ENCODE results near the gene RBFOX1.

RBFOX1 gene

DNA sequence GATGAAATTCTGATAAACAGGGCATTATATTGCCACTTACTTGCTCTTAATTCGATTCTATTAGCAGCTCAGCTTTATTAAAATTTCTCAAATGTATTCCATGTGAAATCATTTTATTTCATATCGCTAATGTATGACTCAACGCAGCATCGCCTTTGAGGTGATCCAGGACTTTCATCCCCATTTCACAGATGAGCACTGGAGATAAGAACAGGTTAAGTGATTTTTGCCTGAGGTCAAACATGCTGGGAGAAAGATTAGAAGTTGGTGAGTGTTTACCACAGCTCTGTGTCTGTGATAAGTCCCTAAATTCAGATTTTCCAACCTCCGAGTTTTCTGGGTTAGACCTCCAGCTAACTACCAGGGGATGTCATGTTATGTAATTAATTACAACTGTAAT lies 43.6 kb downstream of the RBFOX1 start:
- DNase-seq = no peak

DNA sequence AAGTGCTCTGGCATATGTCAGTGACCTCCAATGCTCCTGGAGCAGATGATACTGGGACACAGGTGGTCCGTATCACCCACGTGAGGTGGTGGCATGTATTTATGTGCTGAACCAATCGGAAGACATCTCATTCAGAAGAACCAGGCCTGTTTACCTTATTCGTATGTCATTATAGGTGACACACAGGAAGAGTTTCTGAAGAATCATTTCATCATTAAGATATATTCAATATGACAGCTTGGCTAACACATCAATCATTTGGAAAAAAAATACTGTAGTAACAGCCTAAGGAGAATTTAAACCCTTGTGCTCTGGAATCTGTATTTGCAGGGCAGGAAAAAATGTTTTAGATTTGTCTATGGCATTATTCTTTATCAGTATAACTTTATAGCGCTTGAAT lies 44.6 kb downstream of the RBFOX1 start:
- DNase-seq = no peak

DNA sequence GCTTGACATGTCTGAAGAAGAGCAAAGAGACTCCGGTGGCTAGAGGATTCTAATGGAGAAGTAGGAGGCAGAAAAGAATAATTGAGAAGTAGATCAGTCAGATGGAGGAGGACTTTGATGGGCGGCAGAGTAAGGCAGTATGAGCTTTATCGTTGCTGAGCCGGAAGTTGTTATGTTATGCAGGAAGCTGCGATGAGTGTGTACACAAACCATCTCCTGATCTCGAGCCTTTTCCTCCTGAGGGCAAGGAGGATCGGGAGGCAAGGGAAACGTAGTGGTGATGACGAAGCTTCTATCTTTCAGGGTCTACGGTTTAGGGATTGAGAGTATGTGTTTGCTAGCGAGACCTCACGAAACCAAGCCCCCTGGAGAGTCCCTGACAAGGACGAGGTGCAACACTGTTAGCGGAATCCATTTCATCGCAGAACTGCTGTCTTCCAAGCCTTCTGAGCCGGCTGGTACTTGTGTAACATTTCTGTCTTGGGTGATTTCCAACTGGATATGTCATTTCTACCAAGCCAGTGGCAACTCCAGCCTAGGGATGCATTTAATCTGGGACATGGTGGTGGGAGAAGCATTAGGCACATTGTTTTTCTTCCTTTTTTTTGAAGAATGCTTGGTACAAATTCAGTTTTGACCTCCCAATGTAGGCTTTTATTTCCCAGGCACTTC lies 45.5 kb downstream of the RBFOX1 start:
- no peak for DNase-seq

DNA sequence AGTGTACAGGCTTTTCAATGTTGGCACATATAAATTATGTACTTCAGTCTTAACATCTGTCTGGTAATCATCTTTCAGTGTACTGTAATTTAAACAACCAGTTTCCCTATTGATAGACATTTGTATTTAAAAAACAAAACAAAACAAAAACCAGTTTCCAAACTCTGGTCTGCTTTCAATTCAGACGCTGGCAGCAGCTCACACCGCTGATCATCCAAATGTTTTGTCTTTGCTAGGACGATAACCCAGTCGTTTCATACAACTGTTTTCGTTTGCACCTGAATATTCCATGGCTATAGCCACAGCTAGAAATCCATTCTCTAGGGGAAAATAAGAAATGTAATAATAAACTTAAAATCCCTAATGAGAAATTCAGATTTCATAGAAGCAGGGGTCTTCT lies 47.8 kb downstream of the RBFOX1 start:
- DNase-seq = no peak

DNA sequence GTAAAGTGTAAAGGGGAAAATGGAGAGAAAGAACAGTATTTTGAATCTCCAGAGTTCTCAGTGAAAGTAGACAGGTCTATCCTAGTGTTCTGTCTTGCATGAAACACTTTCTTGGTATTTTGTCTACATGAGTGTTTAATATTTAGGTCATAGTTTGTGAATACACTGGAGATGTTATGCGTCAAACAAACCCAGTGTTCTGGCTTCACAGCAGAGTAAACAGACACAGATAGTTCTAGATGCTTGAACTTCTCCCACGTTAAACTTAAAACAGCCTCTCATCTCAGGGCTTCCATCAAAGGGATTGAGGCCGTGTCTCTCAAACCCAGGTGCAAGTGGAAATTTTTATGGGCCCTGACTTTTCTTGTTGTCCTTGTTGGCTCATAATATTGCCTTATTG lies 48.3 kb downstream of the RBFOX1 start:
- DNase-seq = no peak

DNA sequence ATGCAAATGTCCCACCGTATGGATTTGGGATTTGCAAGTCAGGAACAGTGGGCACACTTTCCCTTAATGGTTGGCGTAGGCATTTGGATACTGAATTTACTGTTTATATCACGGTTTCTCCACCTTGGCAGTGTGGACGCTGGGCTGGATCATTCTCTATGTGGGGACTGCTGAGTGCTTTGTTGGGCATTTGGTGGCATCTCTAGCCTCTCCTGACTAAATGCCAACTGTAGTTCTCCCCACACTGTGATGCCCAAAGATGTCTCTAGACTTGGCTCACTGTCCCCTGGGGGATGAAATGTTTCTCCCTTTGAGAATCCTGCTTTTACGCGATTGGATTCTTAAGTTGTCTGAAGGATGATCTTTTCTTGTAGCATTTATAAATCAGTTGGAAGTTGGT lies 49.0 kb downstream of the RBFOX1 start:
- DNase-seq = no peak

DNA sequence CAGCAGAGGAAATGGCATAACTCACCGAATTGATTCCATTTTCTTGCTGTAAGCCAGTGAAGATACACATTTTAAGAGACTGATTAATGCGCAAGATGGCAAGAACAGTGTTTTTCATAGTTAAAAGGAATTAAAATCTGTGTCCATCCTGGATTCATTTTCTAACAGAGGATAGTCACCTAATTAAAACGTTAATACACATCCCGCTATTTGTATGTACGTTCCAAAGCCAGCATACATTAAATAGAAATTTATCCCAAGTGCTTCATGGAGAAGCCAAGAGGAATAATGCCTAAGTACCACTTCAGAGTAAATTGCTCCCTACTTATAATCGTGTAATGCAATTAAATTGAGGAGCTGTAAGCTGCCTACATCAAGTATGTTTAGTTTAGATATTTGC lies 49.9 kb downstream of the RBFOX1 start:
- DNase-seq = no peak

DNA sequence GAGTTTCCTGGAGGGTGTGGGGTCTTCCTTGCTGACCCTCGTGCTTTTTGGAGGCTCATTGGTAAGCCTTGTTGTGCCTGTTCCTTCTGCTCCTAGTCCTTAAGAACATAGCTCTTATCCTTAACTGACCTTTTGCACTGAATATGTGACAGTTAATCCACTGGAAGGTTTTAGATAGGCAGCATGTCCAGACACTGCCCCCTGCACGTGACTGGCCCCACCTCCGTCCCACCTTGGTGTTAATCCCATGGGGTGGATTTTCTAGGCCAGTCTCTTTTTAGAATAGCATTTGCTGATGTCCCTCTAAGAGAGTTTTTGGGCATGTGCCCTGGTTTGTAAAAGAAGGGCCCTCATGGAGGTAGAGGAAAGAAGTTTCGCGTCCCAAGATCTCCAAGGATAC lies 58.3 kb downstream of the RBFOX1 start:
- no peak for DNase-seq

DNA sequence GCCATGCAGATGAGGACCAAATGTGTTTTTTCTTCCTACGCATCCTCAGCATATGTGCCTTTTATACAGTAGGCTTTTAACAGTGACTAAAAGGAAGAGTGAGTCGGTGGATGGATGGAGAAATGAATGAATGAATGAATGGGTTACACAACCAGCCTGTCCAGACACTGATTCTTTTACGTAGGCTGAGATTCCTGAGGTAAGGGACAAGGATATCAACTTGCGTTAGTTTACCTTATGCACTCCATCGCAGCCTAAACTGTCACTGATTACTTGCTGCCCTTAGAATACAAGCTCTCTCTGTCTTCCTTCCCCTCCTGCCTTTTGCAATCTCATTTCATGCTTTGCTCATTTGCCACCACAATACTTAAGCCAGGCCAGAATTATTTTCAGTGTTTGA lies 59.0 kb downstream of the RBFOX1 start:
- no peak for DNase-seq

DNA sequence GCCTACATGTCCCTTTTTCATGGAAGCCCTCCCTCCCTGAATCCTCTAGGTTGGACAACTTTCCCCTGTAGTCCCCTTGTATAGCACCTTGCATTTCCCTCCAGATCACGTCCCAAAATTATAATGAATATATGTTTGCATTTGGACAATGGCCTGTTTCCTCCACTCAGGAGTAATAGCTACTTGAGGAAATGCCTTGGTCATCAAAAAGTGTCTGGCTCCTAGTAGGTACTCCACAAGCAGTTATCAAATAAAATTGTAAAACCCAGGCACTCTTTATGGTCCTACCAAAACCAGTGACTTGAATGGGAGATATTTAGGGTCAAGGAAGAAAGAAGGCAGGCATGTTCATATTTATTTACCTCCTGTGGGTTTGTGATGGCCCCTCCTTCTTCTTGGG lies 59.6 kb downstream of the RBFOX1 start:
- no peak for DNase-seq

DNA sequence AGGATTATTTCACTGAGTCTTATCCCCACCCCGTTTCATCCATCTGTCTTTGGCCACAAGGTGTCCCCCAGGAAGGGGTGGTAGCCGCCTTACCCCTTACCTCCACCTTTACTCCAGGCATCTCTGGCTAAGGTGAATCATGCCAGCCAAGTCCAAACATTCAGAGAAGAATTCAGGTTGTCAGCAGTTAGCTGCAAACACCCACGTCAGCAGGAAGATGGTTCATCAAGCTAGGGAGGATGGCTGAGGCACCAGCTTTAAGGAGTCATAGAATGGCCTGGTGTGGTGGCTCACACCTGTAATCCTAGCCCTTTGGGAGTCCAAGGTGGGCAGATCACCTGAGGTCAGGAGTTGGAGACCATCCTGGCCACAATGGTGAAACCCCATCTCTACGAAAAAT lies 61.0 kb downstream of the RBFOX1 start:
- DNase-seq = no peak

DNA sequence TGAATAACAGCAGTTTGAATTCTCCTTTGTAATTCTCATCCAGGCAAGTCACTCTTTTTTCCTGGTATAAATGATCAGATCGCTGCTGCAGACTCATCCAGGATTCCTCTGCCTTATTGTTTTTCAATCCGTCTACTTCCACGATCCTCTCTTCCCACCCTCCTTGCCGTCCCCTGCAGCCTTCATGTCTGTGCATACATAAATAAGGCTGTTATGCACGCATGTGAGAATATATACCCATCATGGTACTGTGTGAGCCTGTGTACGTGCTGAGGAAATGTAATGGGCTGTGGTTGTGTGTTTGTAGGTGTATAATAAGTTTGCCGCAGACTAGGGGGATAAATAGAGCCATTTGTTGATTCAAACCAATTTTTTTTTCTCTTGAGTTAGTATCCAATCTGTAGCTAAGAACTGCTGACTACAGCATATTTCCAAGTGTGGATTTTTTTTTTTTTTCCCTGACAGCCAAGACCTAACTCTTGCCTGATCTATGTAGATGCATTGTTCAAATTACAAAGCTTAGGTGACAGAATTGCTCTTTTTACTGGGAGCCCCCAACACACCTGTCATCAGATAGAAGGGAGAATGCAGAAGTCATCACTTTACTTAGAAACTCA lies 62.2 kb downstream of the RBFOX1 start:
- DNase-seq = no peak

DNA sequence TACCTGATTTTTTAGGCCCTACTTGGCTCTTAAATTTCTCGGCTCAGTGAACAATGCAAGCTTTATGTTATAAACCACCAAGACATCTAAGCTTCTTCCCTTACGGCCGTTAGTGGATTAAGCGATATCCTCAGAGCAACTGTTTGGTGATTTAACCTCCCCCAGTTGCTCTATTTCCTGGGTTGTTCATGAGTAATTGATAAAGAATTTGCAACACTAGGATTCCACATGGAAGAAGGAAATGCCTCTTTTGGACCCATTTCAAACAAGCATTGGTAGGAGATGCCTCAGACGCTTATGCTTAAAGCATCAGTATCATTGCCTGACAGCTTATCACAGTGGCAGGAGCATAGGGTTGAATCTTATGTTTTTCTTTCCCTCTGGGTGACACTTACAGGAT lies 65.3 kb downstream of the RBFOX1 start:
- no peak for DNase-seq

DNA sequence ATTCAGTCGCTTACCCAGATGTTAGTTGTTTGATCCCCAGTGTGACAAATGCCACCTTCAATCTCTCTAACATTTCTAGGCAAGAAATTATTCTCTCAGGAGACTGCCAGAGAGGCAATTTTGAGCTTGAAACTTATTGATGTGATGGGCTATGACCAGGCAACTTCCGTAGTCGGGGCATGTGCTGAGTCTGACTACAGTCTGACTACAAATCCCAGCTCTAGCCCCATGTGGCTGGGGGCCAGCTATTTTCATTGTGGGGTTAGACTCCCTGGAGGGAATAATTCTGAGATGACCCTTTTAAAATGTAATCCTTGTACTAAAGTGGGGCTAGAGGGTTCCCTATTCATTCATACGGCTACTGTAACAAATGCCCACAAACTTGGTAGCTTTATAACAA lies 65.9 kb downstream of the RBFOX1 start:
- no peak for DNase-seq

DNA sequence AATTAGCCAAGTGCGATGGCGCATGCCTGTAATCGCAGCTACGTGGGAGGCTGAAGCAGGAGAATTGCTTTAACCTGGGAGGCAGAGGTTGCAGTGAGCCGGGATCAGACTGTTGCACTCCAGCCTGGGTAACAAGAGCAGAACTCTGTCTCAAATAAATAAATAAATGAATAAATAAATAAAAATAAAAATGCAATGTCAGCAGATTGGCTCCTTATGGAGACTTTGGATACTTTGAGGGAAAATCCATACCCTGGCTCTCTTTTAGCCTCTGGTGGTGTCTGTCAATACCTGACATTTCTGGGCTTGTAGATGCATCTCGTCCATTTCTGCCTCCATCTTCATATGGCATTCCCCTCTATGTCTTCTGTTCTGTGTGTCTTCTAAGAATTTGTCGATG lies 66.7 kb downstream of the RBFOX1 start:
- DNase-seq = no peak

DNA sequence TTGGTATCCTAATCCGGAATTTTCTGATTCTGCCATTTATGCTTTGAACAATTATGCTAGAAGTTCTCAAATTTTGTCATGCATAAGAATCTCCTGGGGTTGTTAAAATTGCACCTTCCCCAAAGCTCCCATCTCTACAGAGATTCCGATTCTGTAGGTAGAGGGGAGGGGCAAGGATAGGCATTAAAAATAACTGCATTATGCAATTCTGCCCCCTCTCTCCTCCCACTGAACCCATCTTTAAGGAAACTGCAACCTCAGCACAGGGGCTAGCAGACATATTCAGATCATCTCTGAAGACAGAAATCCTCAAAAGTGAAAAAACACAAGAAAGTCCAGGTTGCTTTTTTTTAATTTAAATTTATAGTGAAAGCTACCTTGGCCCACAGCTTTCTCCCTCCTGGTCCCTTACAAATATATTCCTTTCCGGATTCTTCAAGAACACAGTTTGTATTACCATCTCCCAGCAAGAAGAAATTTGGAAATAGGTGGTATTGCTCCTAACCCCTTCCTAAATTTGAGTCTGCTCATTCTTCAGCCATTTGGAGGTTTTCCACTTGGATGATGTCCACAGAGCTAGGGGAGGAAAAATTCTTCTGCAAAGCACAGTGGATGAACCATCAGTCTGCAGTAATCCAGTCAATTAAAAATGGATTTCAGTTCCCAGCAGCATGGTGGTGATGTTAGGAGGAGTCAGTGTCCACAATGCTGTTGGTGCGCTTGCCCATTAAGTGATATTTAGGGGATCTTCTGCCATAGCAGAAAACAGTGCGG lies 67.7 kb downstream of the RBFOX1 start:
- no peak for DNase-seq

DNA sequence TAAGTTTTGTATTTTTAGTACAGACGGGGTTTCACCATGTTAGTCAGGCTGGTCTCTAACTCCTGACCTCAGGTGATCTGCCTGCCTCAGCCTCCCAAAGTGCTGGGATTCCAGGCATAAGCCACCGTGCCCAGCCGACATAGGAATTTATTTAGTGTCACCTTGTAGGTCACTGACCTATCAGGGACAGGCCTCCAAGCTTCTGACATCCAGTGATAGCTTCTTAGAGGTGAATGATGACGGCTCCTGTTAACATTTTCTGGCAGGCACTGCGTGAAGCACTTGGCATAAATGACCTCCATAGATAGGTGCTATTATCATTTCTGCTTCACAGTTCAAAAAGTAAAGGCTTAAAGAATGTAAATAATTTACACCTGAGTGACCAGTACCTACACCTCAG lies 71.6 kb downstream of the RBFOX1 start:
- DNase-seq = no peak

DNA sequence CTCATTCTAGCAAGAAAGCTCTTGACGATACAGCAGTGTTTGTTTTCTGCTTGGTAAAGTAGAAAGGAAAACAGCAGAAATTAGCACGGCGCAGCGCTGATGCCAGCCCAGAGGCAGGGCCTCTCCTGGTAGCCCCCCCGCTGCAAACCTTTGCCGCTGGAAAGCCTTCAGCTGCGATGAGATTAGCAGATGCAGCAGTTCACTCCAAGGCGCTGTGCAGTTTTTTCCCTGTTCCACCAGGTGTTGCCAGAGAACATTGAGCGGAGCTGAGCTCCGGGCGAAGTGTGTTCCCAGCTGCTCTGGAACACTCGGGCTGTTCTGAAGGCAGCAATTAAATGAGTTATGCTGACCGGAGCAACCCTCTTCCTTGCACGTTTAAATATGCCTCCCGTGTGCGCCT lies 72.5 kb downstream of the RBFOX1 start:
- DNase-seq = no peak

DNA sequence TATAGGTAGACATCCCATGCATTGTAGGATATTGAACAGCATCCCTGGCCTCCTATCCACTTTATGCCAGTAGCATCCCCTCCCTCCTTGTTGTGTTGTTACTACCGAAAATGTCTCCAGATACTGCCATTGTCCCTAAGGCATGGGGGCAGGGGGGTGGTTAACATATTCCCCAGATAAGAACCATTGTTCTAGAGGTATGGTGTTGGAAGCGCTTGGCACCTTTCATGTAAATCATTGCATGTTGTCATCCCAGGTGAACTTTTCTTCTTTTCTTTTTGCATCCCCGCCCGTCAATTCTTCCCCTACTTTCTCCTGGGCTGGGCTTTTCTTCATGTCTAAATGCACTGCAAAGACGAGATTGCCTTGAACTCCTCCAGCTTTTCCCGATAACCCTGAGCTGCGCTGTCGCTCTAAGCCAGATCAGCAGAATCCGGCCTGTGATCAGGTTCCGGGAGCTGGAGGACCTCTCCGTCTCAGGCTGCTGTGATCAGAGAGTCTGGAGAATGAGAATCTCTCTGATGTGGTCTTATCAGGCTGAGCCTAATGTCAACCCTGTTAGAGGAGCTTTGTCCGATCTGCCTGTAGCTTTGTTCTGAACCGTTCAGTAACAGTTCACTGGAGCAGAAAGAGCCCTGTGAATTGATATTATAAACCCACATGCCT lies 76.2 kb downstream of the RBFOX1 start:
- no peak for DNase-seq

DNA sequence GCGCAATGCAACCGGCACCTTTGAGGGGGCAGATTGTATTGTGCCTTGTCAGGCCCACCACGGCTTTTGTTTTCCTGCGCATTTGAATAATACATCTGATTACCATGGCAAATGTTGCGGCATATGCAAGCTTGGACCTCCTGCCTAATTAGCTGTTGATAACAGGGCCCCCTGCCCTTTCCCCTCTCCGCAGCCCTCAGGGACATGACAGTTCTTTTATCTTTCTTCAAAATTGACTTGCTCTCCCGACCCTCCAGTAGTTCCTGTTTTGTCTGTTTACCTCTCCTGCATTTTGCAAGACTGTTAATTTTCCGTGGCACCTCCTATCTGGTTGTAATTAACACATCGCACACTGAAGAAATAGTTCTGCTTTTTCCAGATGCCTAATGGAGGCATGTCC lies 86.8 kb downstream of the RBFOX1 start:
- DNase-seq = no peak

DNA sequence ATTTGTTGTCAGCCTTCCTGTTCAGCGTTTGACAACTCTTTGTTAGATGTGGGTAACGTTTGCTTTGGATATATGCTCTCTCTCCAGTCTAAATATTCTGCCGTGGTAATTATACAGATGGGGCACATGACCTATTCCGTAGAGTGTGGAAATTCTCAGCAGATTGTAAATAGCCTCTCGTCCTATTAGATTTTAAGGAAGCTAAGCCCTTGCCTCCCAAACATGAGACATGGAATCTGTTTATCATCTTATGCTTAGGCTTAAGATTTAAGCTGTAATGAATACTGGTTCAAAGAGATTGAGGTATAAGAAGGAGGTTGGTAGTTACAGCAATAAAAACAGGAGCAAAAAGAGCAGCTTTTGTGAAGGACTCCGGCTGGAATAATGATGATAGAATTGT lies 87.4 kb downstream of the RBFOX1 start:
- no peak for DNase-seq

DNA sequence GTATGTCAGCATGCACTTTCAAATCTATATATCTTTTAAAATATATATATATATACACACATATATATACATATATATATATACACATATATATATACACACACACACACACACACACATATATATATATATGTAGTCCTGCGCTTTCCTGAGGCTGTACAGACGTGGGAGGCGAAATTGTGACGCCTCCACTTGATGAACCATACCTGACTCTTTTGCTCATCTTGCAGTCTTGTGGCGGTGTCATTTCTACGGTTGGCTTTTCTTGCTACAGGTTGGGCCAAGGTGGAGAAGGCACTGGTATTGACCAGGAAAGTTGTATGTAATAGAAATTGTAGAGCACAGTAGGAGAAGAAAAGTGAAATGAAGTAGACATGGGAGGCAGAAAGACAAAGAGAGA lies 88.2 kb downstream of the RBFOX1 start:
- no peak for DNase-seq

DNA sequence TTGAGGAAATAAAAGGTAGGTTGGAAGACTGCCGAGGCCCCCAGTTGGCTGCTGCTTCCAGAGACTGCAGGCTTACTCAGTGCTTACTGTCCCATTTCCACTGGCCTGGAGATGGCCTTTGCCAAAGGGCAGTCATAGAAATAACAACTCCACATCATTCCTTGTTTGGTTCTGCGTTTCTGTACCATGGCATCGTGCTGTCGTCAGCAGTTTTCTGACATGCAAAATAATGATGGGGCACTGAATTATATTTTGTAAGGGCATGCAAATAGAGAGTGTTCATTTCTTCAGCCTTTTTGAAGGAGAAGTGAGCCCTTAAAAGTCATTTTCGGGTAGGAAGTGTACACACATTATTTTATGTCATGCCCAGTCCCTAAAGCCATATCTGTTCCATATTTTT lies 88.9 kb downstream of the RBFOX1 start:
- DNase-seq = no peak

All from stimulated activated CD4-positive, alpha-beta T cell treated with anti-CD3 and anti-CD28 coated beads, Interleukin-2, amount 100 ng/mL, for 48 hours (primary cell).